ENCODE results near the gene STAG3. TPM values are rescaled to one million over a fixed set of nuclear protein-coding genes. Genes with fewer than 3 reads are reported as not detected.

Gene STAG3
- total and polyA plus RNA-seq, 9 of the 15 experiments (the other 6 are each of a cell fraction or from before 2014, with no cell fraction given) = 0.54 to 2.5 (median 1.7) TPM

DNA sequence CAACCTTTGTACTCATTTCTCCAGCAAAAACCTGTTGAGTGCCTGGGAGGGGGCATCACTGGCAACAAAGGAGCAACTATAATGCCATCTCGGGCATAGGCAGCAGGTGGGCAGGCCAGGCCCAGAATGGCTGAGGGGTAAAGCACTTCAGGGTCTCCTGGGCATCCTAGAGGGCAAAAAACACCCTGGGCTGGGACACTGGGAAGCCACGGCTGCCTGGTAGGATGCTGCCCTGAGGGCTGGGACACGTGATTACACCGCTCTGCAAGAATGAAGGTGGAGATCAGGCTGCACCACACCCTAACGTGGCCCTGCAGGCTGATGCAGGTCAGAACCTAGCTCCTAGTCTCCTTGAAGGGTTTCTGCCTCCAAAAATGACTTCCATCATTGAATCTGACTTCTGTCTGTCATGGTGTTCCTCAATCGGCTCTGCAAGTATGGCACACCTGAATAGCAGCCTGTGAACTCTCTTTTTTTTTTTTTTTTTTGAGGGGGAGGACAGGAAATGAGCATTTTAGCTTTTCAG, 14.6 kb upstream of the STAG3 start:
- FAIRE-seq = no peak
- Histone ChIP-seq H2AFZ (ENCODE audit: low read depth, low read length) (peak overlapping the region; percentile 49), H3K4me1 (replicated peaks in 1 of 2; ENCODE audit: control insufficient read depth in 2 of 2, insufficient read depth in 2 of 2, low read length in 2 of 2) (peaks cover 33 to 48% of the 10 kb centered on the region in 2 experiments), H4K20me1 (replicated peaks; ENCODE audit: control insufficient read depth, insufficient read depth, low read length) (no peaks in the 10 kb centered on the region), H3K9me1 (ENCODE audit: control insufficient read depth, insufficient read depth, low read length) (no peaks in the 10 kb centered on the region), H3K79me2 (ENCODE audit: control insufficient read depth, insufficient read depth, low read length) (peaks cover 5% of the 10 kb centered on the region), H3K4me2 (ENCODE audit: insufficient read depth, low read length) (no peak overlapping the region), H3K9me3 (replicated peaks; ENCODE audit: control insufficient read depth, insufficient read depth, low read depth, low read length) (no peaks in the 10 kb centered on the region), H3K9ac (ENCODE audit: insufficient read depth in 1 of 2, low read depth in 2 of 2, low read length in 2 of 2) (peak overlapping the region in 1 of 2 experiments; percentile 62; a peak in 2 of 4 replicates), H3K36me3 (ENCODE audit: control insufficient read depth, insufficient read depth, low read length) (no peaks in the 10 kb centered on the region), H3K27ac (ENCODE audit: extremely low read depth, low read depth, low read length) (no peak overlapping the region), H3K4me3 (no peak overlapping the region), H3K27me3 (ENCODE audit: control insufficient read depth in 2 of 2, insufficient read depth in 2 of 2, low read length in 2 of 2) (no peaks in the 10 kb centered on the region)
- in situ Hi-C loops (cut with MboI) (no loop called here), intact Hi-C loops (cut with micrococcal nuclease) (no loop called here)
- no TSS peak for BruUV-seq (replicated peaks)
- 18% methylated on average over 6 of the region's 6 CpGs for WGBS (ENCODE audit: insufficient coverage, low coverage, missing lambda C conversion rate)
- ChIA-PET POLR2A (no interaction called here), CTCF (ENCODE audit: low intra/inter-chr PET ratio) (no interaction called here)
- TF ChIP-seq, protein P1, sequence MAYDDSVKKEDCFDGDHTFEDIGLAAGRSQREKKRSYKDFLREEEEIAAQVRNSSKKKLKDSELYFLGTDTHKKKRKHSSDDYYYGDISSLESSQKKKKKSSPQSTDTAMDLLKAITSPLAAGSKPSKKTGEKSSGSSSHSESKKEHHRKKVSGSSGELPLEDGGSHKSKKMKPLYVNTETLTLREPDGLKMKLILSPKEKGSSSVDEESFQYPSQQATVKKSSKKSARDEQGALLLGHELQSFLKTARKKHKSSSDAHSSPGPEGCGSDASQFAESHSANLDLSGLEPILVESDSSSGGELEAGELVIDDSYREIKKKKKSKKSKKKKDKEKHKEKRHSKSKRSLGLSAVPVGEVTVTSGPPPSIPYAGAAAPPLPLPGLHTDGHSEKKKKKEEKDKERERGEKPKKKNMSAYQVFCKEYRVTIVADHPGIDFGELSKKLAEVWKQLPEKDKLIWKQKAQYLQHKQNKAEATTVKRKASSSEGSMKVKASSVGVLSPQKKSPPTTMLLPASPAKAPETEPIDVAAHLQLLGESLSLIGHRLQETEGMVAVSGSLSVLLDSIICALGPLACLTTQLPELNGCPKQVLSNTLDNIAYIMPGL (CRISPR knock-in tag; IDR thresholded peaks at IDR 0.05) = no peak
- TF ChIP-seq, protein P2, sequence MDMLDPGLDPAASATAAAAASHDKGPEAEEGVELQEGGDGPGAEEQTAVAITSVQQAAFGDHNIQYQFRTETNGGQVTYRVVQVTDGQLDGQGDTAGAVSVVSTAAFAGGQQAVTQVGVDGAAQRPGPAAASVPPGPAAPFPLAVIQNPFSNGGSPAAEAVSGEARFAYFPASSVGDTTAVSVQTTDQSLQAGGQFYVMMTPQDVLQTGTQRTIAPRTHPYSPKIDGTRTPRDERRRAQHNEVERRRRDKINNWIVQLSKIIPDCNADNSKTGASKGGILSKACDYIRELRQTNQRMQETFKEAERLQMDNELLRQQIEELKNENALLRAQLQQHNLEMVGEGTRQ (CRISPR knock-in tag; IDR thresholded peaks at IDR 0.05) = peak; percentile 78
- TF ChIP-seq, protein P3, sequence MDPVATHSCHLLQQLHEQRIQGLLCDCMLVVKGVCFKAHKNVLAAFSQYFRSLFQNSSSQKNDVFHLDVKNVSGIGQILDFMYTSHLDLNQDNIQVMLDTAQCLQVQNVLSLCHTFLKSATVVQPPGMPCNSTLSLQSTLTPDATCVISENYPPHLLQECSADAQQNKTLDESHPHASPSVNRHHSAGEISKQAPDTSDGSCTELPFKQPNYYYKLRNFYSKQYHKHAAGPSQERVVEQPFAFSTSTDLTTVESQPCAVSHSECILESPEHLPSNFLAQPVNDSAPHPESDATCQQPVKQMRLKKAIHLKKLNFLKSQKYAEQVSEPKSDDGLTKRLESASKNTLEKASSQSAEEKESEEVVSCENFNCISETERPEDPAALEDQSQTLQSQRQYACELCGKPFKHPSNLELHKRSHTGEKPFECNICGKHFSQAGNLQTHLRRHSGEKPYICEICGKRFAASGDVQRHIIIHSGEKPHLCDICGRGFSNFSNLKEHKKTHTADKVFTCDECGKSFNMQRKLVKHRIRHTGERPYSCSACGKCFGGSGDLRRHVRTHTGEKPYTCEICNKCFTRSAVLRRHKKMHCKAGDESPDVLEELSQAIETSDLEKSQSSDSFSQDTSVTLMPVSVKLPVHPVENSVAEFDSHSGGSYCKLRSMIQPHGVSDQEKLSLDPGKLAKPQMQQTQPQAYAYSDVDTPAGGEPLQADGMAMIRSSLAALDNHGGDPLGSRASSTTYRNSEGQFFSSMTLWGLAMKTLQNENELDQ (CRISPR knock-in tag; IDR thresholded peaks at IDR 0.05; ENCODE audit: borderline replicate concordance) = no peak
- no peak for TF ChIP-seq RCOR1 (IDR thresholded peaks at IDR 0.05; ENCODE audit: borderline replicate concordance in 1 of 2, low read depth in 2 of 2, low read length in 2 of 2)
- peak; percentile 62 for TF ChIP-seq RAD51 (IDR thresholded peaks at IDR 0.05; ENCODE audit: borderline replicate concordance, low read depth)
- TF ChIP-seq, protein P4, sequence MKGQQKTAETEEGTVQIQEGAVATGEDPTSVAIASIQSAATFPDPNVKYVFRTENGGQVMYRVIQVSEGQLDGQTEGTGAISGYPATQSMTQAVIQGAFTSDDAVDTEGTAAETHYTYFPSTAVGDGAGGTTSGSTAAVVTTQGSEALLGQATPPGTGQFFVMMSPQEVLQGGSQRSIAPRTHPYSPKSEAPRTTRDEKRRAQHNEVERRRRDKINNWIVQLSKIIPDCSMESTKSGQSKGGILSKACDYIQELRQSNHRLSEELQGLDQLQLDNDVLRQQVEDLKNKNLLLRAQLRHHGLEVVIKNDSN (CRISPR knock-in tag; IDR thresholded peaks at IDR 0.05) = peak; percentile 78
- TF ChIP-seq CTBP1 (IDR thresholded peaks at IDR 0.05; ENCODE audit: borderline replicate concordance) = peak; percentile 54; the same call in 1 of the 2 replicates
- TF ChIP-seq, protein P5, sequence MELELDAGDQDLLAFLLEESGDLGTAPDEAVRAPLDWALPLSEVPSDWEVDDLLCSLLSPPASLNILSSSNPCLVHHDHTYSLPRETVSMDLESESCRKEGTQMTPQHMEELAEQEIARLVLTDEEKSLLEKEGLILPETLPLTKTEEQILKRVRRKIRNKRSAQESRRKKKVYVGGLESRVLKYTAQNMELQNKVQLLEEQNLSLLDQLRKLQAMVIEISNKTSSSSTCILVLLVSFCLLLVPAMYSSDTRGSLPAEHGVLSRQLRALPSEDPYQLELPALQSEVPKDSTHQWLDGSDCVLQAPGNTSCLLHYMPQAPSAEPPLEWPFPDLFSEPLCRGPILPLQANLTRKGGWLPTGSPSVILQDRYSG (tag; conservative IDR thresholded peaks at IDR 0.05; ENCODE audit: low read depth) = no peak
- TF ChIP-seq, protein P6, sequence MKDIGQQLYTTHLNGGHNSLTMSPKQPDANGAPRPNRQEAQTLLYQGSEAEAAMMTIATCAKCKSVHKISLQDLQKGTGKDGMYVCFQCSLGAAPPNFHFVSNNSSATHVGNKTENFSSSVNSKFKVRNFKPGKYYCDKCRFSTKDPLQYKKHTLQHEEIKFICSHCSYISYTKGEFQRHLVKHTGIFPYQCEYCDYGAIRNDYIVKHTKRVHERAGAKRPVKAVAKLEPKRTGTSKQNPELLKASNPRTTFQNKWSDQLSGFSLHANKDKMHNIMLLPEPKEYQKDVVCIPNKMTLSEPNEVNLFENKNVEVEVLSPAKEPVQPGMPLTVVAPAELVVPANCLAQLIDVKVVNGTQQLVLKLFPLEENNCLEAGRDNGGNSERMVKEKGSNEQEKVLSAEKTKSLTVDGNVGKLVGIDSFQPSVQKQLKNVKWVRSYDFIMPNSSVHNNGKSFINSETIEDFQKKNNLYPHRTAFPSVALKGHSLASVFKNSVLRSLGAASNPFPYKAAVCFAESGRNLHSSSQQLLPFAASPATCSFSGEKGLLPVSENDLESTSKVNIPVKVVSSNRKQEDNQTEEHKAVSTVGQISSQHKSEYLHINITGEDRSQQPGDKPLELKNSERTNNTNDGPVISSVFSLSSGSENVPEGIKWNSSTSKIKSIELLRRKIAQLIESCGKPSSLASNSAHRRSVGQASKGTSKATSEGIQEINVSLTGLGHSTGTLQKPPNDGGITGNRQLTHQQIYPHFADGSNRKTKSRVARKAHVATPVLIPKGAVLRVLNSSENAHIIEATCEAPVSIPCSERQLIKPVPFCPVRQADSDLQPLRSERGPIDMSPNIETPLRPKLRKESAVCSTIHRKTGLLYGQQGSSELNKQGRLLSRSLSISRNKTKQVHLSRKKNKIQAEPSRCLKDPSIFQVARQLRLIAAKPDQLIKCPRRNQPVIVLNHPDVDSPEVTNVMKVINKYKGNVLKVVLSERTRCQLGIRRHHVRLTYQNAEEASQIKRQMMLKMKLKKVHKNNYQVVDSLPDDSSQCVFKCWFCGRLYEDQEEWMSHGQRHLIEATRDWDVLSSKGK (CRISPR knock-in tag; IDR thresholded peaks at IDR 0.05) = no peak
- ATAC-seq = no peak
- DNase-seq (ENCODE audit: extremely low read depth in 1 of 4, low spot score in 3 of 4) = peak in 2 of 4 experiments; percentile 34 to 55

Data from K562 (cell line).